ENCODE measurements around the gene HHIPL1.

The HHIPL1 gene

GRCh38 chr14:99704037-99704436, 59.1 kb downstream of the HHIPL1 start:
- CTCF ChIA-PET, result no interaction called here

GRCh38 chr14:99706107-99706900, 61.4 kb downstream of the HHIPL1 start:
- H3K27ac ChIP-seq, result no peak overlapping the region
- ChIA-PET CTCF (no interaction called here), POLR2A (ENCODE audit: low non-redundant PET) (no interaction called here)
- no peak for TF ChIP-seq CTCF (conservative IDR thresholded peaks at IDR 0.05; ENCODE audit: low read depth)
- no peak for DNase-seq (ENCODE audit: low spot score)

More at GRCh38 chr14:99704037-99704436, 59.1 kb downstream of the HHIPL1 start:
- no peak for TF ChIP-seq CTCF (conservative IDR thresholded peaks at IDR 0.05; ENCODE audit: low read depth)
- POLR2A ChIA-PET (ENCODE audit: low non-redundant PET), result no interaction called here
- DNase-seq (ENCODE audit: low spot score), result no peak
- H3K27ac ChIP-seq, result no peak overlapping the region

GRCh38 chr14:99707420-99707819, 62.5 kb downstream of the HHIPL1 start:
- CTCF ChIA-PET, result interaction anchor here (0.6 to 0.7 kb wide), 3 partner anchors 10 to 107 kb away, joined by 3 to 4 read pairs (median 3); no protein-coding TSS in a partner anchor
- H3K27ac ChIP-seq, result no peak overlapping the region
- TF ChIP-seq CTCF (conservative IDR thresholded peaks at IDR 0.05; ENCODE audit: low read depth), result no peak
- DNase-seq (ENCODE audit: low spot score), result no peak
- POLR2A ChIA-PET (ENCODE audit: low non-redundant PET), result interaction anchor here (0.5 kb wide), 1 partner anchor 185 kb away, joined by 3 read pairs; no protein-coding TSS in a partner anchor

GRCh38 chr14:99707921-99708320, 63.0 kb downstream of the HHIPL1 start:
- no peak for DNase-seq (ENCODE audit: low spot score)
- TF ChIP-seq CTCF (conservative IDR thresholded peaks at IDR 0.05; ENCODE audit: low read depth), result no peak
- POLR2A ChIA-PET (ENCODE audit: low non-redundant PET), result interaction anchor here (0.5 kb wide), 1 partner anchor 184 kb away, joined by 3 read pairs; no protein-coding TSS in a partner anchor
- CTCF ChIA-PET, result no interaction called here
- no peak overlapping the region for H3K27ac ChIP-seq

- CTCF ChIA-PET, result no interaction called here
- no peak for DNase-seq (ENCODE audit: low spot score)
- POLR2A ChIA-PET (ENCODE audit: low non-redundant PET), result no interaction called here
- no peak for TF ChIP-seq CTCF (conservative IDR thresholded peaks at IDR 0.05; ENCODE audit: low read depth)
- H3K27ac ChIP-seq, result no peak overlapping the region
Observed at GRCh38 chr14:99708449-99708848, 63.5 kb downstream of the HHIPL1 start.

- no peak for DNase-seq (ENCODE audit: low spot score)
- ChIA-PET POLR2A (ENCODE audit: low non-redundant PET) (no interaction called here), CTCF (interaction anchor here (0.6 kb wide), 1 partner anchor 281 kb away, joined by 4 read pairs; no protein-coding TSS in a partner anchor)
- no peak for TF ChIP-seq CTCF (conservative IDR thresholded peaks at IDR 0.05; ENCODE audit: low read depth)
- no peak overlapping the region for H3K27ac ChIP-seq
Observed at GRCh38 chr14:99713972-99714371, 69.0 kb downstream of the HHIPL1 start.
